ENCODE measurements around the gene KCNMB1.

DNA sequence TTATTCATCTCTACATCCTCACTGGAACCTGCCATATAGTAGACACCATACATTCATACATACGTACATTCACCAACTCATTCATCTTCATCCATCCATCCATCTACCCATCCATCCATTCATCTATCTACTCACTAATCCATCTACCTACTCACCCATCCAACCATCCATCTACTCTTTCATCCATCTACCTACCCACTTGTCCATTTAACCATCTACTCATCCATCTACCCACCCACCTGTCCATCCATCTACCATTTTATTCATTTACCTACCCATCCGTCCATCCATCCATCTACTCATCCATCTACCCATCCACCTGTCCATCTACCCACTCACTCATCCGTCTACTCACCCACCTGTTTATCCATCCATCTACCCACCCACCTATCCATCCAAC, 59.6 kb downstream of the KCNMB1 start:
- no peak for TF ChIP-seq CTCF (IDR thresholded peaks at IDR 0.05)
- no peak for TF ChIP-seq EZH2 (IDR thresholded peaks at IDR 0.05)
- no peak for TF ChIP-seq EZH2phosphoT487 (IDR thresholded peaks at IDR 0.05)

Data from neural progenitor cell (in vitro differentiated cells).